NCI-H1092 (cell line): ENCODE measurements around the gene PTPRCAP.

Source experiments
- DNase-seq: peaks from one replicate; lab custom pipeline; 2025; lab: John Stamatoyannopoulos, UW

The PTPRCAP gene

GRCh38 chr11:67465189-67465510 is 27.7 kb upstream of the PTPRCAP start:
- no peak for DNase-seq

DNA sequence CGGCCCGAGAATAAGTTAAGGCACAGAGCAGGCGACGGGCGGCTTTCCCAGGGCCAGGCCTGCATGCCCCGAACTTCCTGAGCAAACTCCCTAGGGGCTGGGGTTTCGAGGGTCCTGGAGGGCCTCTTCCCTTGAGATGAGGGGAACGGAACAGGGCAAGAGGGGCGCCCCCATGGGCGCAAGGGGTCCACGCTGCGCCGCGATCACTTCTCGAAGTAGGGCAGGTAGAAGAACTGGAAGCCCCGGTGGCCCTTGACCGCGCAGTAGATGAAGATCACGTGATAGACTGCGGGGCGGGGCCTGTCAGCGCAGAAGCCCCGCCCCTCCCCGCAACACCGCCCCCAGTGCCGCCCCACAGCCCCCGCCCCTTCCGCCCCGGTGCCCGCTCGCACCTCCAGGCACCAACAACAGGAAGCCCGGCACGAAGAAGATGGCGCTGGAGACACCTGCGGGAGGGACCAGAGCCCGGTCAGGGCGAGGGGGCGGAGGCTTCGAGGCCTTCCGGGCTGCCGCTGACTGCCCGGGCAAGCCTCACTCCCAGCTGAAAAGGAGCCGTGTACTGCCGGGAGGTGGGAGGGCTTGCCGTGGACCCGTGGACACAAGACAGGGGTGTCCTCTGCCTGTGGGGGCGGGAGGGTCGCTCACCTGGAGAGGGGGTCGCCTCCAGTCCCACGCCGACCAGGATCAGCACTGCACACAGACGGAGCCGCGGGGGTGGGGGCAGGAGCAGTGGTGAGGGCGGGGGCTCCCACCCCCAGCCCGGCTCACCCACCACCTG is 27.1 kb upstream of the PTPRCAP start:
- peak; percentile 84 for DNase-seq

GRCh38 chr11:67463680-67464410 is 26.4 kb upstream of the PTPRCAP start:
- no peak for DNase-seq

GRCh38 chr11:67463186-67463585 is 25.7 kb upstream of the PTPRCAP start:
- no peak for DNase-seq

DNA sequence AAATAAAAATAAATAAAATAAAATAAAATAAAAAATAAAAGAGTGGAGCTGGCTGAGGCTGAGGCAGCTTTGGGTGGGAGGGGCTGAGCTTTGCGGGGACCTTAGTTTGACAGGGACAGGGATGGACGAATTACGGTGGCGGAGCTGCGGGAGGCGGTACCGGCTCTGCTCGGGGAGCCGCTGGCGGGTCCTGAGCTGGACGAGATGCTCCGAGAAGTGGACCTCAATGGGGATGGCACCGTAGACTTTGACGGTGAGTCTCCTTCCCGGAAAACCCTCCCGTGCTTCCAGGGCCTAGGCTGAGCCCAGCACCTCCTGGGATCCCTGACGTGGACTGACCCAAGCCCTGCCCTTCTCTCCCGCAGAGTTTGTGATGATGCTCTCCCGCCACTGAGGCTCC is 20.8 kb upstream of the PTPRCAP start:
- DNase-seq, result no peak

GRCh38 chr11:67457453-67457852 is 20.0 kb upstream of the PTPRCAP start:
- no peak for DNase-seq

DNA sequence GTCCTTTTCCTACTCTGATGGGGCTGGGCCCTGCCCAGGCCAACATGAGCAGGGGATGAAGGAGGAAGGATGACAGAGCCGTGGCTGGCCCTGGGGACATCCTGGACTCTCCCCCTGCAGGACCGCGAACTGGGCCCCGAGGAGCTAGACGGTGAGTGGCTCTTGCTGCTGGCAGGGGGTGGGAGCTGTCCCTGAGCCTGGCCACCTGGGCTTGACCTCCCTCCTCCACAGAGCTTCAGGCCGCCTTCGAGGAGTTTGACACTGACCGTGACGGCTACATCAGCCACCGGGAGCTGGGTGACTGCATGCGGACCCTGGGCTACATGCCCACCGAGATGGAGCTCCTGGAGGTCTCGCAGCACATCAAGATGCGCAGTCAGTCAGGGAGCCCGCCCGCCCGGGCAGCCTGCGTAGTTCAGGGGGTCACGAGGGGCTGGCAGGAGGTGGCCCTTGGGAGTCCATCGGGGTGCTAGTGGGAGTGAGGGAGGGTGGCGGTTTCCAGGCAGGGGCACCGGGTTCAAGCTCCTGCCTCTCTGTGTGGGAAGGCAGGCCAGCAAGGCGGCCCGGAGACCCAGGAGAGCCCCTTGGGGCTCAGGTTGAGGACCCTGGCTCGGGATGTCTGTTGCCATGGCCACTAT is 18.7 kb upstream of the PTPRCAP start:
- no peak for DNase-seq

GRCh38 chr11:67455054-67455453 is 17.6 kb upstream of the PTPRCAP start, which contains the start of gene CABP4:
Gene CABP4, plus strand, starts transcription at chr11:67455354. Its CDS starts 70 bp downstream, at chr11:67455424.
- no peak for DNase-seq

DNA sequence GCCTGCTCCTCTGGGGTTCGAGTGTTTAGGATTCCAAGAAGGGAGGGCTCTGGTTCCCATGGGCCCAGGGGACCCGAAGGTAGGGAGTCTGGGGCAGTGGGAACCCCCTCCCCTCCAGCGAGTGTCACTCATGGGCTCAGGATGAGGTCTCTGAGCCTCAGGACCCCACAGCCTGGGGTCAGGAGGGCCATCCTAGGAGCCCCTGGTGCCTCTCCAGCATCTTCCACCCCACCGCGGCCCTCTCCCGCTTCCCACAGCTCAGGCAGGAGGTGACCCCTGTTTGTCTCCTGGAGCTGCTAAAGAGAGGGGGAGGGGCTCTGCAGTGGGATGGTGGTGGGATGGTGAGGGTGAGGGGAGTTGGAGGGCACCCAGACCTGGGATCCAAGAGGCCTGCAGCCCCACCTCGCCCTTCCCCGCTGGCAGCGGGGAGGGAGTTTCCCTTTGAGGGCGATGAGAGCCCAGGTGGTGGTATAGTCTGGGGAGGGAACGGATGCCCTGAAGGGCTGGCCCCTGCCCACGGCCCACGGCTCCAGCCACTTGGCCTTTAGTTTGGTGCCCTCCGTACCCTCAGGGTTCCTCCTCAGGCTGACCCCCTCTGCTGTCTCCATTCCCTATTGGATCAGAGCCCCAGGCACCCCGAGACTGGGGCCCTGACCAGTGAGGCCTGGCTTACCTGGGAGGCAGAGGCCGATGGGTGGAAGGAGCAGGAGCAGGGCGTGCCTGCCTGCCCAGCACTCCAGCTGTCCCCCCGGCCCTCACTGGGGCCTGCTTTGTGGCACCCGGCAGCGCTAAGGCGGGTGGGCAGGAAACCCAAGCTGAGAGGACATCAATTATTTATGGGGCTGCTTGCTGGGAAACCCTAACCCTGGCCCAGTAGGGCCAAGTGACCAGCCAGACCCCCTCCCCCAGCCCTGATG is 16.6 kb upstream of the PTPRCAP start:
- no peak for DNase-seq

DNA sequence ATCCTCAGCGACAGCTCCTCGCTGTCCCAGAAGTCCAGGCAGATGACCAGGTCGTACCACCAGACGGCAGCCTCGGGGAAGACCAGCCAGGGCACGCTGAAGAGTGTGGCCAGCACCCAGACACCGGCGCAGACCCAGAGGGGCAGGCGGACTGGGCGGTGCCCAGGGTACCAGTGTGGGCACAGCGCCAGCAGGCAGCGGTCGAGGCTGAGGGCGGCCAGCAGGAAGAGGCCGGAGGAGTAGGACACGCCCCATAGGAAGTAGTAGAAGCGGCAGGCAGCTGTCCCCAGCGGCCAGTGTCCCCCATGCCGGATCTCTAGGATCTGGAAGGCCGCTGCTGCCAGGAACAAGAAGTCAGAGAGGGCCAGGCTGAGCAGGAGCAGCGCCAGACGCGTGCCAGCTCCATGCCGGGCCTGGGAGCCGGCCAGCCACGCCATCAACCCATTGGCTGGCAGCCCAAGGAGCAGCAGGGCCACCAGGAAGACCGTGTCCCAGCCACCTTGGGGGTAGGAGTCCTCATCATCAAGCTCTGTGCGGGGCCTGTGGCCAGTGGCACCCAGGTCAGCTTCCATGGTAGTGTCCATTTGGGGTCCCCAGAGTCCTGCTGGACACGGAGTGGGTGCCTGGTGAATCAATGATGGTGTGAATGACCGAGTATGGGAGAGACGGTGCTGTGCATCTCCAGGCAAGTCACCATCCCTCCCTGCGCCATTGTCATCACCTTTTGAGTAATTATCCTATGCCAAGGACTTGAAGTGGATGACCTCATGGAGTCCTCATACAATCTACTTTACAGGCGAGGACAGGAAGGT is 14.9 kb upstream of the PTPRCAP start, which contains the start of gene GPR152:
Gene GPR152, minus strand, starts transcription at position 589 of the 812 bp plus-strand sequence. Its CDS starts 5 bp downstream, at position 584.
- DNase-seq, result peak; percentile 19

- DNase-seq, result no peak
These were observed 14.1 kb upstream of the PTPRCAP start for GRCh38 chr11:67451658-67451976.

DNA sequence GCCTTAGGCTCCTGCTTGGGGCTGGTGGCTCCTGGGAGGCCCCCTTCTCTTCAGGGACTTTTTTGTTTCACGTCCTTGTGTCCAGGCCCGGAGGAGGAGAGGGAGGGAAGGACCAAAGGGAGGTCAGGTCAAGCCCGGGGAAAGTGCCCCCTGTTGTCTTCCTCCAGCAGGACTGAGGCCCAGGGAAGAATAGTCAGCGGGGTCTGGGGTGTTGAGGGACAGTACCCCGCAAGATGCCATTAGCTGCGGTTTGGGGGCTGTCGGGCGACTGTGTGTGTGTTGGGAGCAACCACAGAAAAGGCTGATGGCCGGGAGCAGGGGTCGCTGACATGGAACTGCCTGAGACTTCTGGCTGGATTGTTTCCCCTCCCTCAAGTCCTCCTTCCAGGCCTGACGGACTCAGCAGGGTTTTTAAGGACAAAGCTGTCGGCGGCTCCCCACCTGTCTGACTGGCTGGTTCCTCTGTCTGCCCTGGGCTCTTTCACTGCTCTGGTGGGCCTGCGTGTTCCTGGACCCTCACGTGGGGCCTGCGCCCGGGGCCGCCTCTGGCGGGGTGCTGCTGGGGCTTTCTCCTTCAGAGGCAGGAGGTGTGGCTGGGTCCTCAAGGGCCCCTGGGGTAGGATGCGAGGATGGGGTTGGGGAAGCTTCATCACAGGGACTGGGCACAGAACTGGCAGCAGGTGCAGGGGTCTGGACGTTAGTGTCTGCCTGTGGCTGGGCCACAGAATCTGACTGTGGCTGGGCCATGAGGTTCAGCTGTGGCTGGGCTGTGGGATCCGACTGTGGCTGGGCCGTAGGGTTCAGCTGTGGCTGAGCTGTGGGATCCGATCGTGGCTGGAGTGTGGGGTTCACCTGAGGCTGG is 13.5 kb upstream of the PTPRCAP start:
- no peak for DNase-seq

DNA sequence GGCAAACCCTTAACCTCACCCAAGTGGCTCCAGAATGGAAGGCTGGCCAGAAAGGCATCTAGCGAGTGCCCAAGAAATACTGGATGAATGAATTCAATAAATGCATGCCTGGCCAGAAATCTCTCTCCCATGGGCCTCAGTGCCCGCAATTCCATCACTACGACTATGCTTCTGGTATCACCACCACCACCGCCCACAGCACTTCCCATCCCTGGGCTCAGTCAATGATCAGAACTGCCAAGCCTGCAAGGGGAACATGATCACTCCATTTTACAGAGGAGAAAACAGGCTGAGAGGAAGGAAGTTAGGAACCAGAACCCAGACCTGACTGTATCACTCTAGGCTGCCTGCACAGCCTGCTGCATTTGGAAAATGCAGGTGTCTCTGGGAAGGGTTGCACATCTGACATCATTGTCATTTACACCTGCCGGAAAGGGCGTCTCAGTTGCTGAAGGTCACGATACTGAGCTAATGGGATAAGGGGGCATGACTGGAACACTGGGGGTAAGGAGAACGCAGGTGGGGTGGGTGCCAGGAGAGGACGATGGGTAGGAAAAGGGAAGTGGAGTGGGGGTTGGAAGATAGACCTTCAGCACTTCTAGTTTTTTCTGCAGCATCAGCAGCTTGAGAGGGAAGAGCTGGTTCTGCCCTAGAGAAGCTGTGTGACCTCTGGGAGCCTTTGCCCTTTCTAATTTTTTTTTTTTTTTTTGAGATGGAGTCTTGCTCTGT is 11.8 kb upstream of the PTPRCAP start:
- no peak for DNase-seq

- DNase-seq, result no peak
These were observed 10.7 kb upstream of the PTPRCAP start for GRCh38 chr11:67448220-67448609.

- no peak for DNase-seq
These were observed 8.0 kb upstream of the PTPRCAP start for GRCh38 chr11:67445515-67445914.

DNA sequence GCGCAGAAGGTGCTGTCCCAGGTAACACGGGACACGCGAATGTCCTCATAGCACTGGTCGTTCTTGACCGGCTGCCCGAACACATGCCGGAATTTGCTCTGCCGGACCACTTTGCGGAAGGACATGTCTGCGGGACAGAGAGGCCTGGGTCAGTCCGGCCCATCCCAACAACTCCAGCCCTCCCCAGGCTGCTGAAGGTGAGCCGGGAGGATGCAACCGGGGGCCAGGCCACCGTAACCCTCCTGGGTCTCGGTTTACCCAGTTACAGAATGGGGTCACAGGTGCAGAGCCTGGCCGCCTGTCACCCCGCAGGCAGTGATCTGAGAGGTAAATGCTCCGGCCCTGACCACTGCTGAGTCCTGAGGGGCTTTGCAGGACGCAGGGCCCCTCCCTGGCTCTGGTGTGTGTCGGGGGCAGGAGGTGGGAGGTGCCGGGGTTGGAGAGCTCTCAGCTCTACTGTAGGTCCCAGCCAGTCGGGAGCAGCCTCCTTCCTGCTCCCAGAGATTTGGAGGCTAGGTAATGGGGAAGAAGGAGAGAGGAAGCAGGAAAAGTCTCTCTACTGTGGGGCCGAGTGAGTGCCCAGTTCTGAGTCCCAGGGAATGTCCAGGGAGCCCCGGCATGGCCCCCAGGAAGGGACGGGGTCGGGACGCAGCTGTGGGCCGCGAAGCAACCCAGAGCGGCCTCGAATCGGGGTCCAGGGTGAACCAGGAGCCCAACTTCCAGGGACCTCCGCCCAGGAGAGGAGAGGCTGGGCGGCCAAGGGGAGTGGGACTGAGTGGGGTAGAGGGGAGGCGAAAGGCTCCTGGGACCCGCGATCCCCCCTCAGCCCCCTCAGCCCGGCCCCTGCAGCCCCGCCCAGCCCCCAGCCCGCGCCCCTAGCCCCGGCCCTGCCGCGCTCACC is 5.3 kb upstream of the PTPRCAP start:
- DNase-seq, result no peak

DNA sequence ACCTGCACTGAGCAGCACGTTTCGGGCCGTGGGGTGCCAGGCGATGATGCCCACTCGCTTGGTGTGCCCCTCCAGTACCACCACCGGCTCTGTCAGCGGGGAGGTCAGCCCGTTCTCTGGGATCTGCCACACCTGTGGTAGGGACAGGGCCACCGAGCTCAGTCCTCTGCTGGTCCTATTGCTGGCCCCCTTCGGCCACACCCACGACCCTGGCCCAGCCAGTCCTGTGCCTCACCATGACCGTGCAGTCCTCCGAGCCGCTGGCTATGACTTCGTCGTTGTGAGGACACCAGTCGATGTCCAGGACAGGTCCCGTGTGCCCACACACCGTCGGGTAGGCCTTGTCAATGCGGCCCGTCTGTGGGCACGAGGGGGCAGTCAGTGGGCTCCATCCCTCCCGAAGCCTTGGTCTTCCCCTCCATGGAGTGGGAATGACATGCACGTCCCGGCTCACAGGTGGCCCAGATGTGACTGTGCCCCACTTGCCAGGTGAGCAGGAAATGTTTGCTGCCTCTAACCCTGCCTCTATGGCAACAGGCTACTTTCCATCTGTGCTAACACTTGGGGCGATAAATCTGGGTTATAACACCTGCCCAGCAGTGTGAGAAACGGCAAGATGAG is 4.4 kb upstream of the PTPRCAP start:
- no peak for DNase-seq

DNA sequence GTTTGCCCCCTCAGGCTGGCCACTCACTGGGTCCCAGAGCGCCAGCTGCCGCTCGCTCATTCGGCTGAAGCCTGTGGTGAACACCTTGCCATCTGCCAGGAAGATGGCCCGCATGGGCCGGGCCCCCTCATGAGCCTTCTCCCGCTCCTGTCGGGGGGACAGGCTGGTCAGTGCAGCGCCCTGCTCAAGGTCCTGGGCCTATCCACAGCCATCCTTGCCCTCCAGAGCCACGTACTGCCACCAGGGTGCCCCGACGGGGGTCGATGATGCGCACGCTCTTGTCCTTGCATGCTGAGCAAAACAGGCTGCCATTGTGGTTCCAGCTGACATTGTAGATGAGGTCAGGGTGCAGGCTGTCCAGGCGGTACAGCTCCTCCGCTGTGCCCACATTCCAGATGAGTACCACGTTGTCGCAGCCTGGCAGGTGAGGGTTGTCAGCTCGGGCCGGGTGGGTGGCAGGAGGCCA is 3.6 kb upstream of the PTPRCAP start:
- DNase-seq, result no peak
